Gastrocnemius medialis (tissue), 4 donors: ENCODE measurements around the gene ANKRD16. TPM values are rescaled to one million over a fixed set of nuclear protein-coding genes. Genes with fewer than 3 reads are reported as not detected.
"Not testable (repeated sequence)": the region's sequence is repeated elsewhere in the genome, so short reads cannot be mapped to it uniquely, and the experiment has no call there.

Experiments used
- ATAC-seq, 2 donors: fragments of 150-250 bp; one replicate each; pipeline ENCODE4 v1.9.1; 2016
- DNase-seq, 2 donors: peaks; one replicate each; pipeline ENCODE4 v3.0.0-alpha.2; 2019
- H3K27ac ChIP-seq, 4 donors: fragments of 200-600 bp; sonication (generic); 1 replicate in 1 of 4; 2 replicates in 3 of 4; pipeline ENCODE4 v1.5.1; 2016 to 2018; ENCODE audit warnings: mild to moderate bottlenecking in 2 of 4, moderate library complexity in 1 of 4
- H3K27me3 ChIP-seq, 3 donors: fragments of 200-600 bp; sonication (generic) in 2 of 3; 1 replicate in 1 of 3; 2 replicates in 2 of 3; pipeline versions ENCODE4 v1.5.1 to v1.6.0; 2016 to 2019; ENCODE audit warnings: mild to moderate bottlenecking in 1 of 3, moderate library complexity in 1 of 3
- H3K36me3 ChIP-seq, 2 donors: fragments of 200-600 bp; sonication (generic) in 1 of 2; one replicate each; pipeline ENCODE4 v1.5.1; 2017 to 2018
- H3K4me1 ChIP-seq, 2 donors: fragments of 200-600 bp; sonication (generic) in 1 of 2; one replicate each; pipeline ENCODE4 v1.5.1; 2016 to 2017; ENCODE audit warnings: mild to moderate bottlenecking in 2 of 2
- H3K4me3 ChIP-seq, 4 donors: fragments of 200-600 bp; sonication (generic) in 3 of 4; 1 replicate in 1 of 4; 2 replicates in 3 of 4; pipeline ENCODE4 v1.5.1; 2016 to 2019; ENCODE audit warnings: mild to moderate bottlenecking in 2 of 4
- H3K9me3 ChIP-seq, 3 donors: fragments of 200-600 bp; sonication (generic) in 2 of 3; 1 replicate in 1 of 3; 2 replicates in 2 of 3; pipeline ENCODE4 v1.5.1; 2016 to 2019
- CTCF ChIP-seq, 5 experiments: fragments of 450-650 bp in 3 of 5; fragments of 200-600 bp in 2 of 5; sonication (generic) in 2 of 5; IDR thresholded peaks in 4 of 5; conservative IDR thresholded peaks in 1 of 5; 1 replicate in 4 of 5; 2 replicates in 1 of 5; pipeline ENCODE4 v1.5.1; 2016 to 2019; ENCODE audit warnings: antibody characterized with exemption in 5 of 5, mild to moderate bottlenecking in 3 of 5, moderate library complexity in 3 of 5
- POLR2A ChIP-seq, 2 donors: fragments of 450-650 bp; IDR thresholded peaks; one replicate each; pipeline ENCODE4 v1.6.1; 2017; ENCODE audit warnings: antibody characterized with exemption in 2 of 2, mild to moderate bottlenecking in 2 of 2, moderate library complexity in 2 of 2
- in situ Hi-C, 4 donors: fragments of 200-750 bp; cut with MboI; loops; one replicate each; pipeline versions ENCODE4 v1.15.0 to v1.8.0; 2017; ENCODE audit warnings: low sequenced_read_pairs in 4 of 4
- intact Hi-C: fragments of 100-400 bp; cut with DNase I; formaldehyde crosslinking; loops from one replicate; pipeline ENCODE4 v1.15.1; 2023; ENCODE audit warnings: low total_unique reads
- total RNA-seq, 4 donors: library from RNA; depleted of rRNA; stranded (reverse); fragments of >200 nt; gene quantifications; one replicate each; pipeline versions ENCODE4 v1.1.0 to v1.2.3, GENCODE V29; 2016

ANKRD16 gene
- total RNA-seq, 4 donors from 2014 or later, result 1.4 to 5.4 (median 3.8) TPM

- in situ Hi-C loops, result loop anchor here (10.0 to 25.0 kb wide), 4 partner anchors 186 to 436 kb away; partner anchors contain the start of gene TASOR2 (in 4 of the 4)
- Histone ChIP-seq H3K4me1 (peaks cover 0 to 4% of the 10 kb centered on the region in 2 donors), H3K9me3 (no peaks in the 10 kb centered on the region), H3K27me3 (no peaks in the 10 kb centered on the region), H3K27ac (no peak overlapping the region), H3K36me3 (peaks cover 0 to 39% of the 10 kb centered on the region in 2 donors), H3K4me3 (no peak overlapping the region)
- TF ChIP-seq POLR2A (IDR thresholded peaks at IDR 0.05) (no peak), CTCF (IDR thresholded peaks at IDR 0.05 in 4 of 5, conservative IDR thresholded peaks at IDR 0.05 in 1 of 5) (peak; percentile 49 to 71 (median 69))
- DNase-seq (peak in 1 of 2 donors; percentile 52), ATAC-seq (peak; percentile 74 to 84)
- intact Hi-C loops, result loop anchor here (1.0 to 5.0 kb wide), 4 partner anchors 60 to 431 kb away; partner anchors contain the start of gene GDI2
These were observed 16.1 kb downstream of the ANKRD16 start for GRCh38 chr10:5873515-5873995.

- H3K4me1 ChIP-seq, result peaks cover 0 to 4% of the 10 kb centered on the region in 2 donors
- no peak overlapping the region for H3K27ac ChIP-seq
- peaks cover 0 to 20% of the 10 kb centered on the region in 2 donors for H3K36me3 ChIP-seq
- intact Hi-C loops (loop anchor here (5.0 kb wide), 2 partner anchors 239 to 429 kb away; no protein-coding TSS in a partner anchor), in situ Hi-C loops (loop anchor here (10.0 to 25.0 kb wide), 4 partner anchors 184 to 434 kb away; partner anchors contain the start of gene TASOR2 (in 4 of the 4))
- DNase-seq (no peak), ATAC-seq (no peak)
- no peaks in the 10 kb centered on the region for H3K27me3 ChIP-seq
- TF ChIP-seq CTCF (IDR thresholded peaks at IDR 0.05 in 4 of 5, conservative IDR thresholded peaks at IDR 0.05 in 1 of 5) (no peak), POLR2A (IDR thresholded peaks at IDR 0.05) (no peak)
- no peaks in the 10 kb centered on the region for H3K9me3 ChIP-seq
- no peak overlapping the region for H3K4me3 ChIP-seq
These were observed 18.1 kb downstream of the ANKRD16 start for GRCh38 chr10:5871596-5871995.

GRCh38 chr10:5869156-5869555 lies 20.5 kb downstream of the ANKRD16 start:
- no peaks in the 10 kb centered on the region for H3K27me3 ChIP-seq
- in situ Hi-C loops, result loop anchor here in 3 of 4 donors (25.0 kb wide), 2 partner anchors 182 to 432 kb away; partner anchors contain the start of gene TASOR2 (in 3 of the 3)
- ATAC-seq (no peak), DNase-seq (no peak)
- no peak overlapping the region for H3K27ac ChIP-seq
- peaks cover 0 to 4% of the 10 kb centered on the region in 2 donors for H3K4me1 ChIP-seq
- H3K4me3 ChIP-seq, result no peak overlapping the region
- no peak for TF ChIP-seq POLR2A (IDR thresholded peaks at IDR 0.05)
- TF ChIP-seq CTCF (IDR thresholded peaks at IDR 0.05 in 4 of 5, conservative IDR thresholded peaks at IDR 0.05 in 1 of 5), result no peak
- intact Hi-C loops, result no loop called here
- no peaks in the 10 kb centered on the region for H3K36me3 ChIP-seq
- no peaks in the 10 kb centered on the region for H3K9me3 ChIP-seq

- H3K36me3 ChIP-seq, H3K9me3 ChIP-seq, H3K4me1 ChIP-seq, ATAC-seq, H3K27ac ChIP-seq, DNase-seq, H3K4me3 ChIP-seq, intact Hi-C loops, H3K27me3 ChIP-seq: not testable (repeated sequence)
- in situ Hi-C loops, result loop anchor here in 3 of 4 donors (25.0 kb wide), 2 partner anchors 181 to 431 kb away; partner anchors contain the start of gene TASOR2 (in 3 of the 3)
These were observed 21.3 kb downstream of the ANKRD16 start for GRCh38 chr10:5868383-5868782.

- in situ Hi-C loops, result loop anchor here in 3 of 4 donors (25.0 kb wide), 2 partner anchors 180 to 430 kb away; partner anchors contain the start of gene TASOR2 (in 3 of the 3)
- H3K27ac ChIP-seq, DNase-seq, H3K4me3 ChIP-seq, H3K27me3 ChIP-seq, H3K4me1 ChIP-seq, intact Hi-C loops, ATAC-seq, H3K9me3 ChIP-seq, H3K36me3 ChIP-seq: not testable (repeated sequence)
These were observed 22.5 kb downstream of the ANKRD16 start for GRCh38 chr10:5867091-5867615.

GRCh38 chr10:5866451-5867081 lies 23.1 kb downstream of the ANKRD16 start:
- ATAC-seq, H3K36me3 ChIP-seq, H3K9me3 ChIP-seq, H3K27ac ChIP-seq, intact Hi-C loops, H3K27me3 ChIP-seq, H3K4me1 ChIP-seq, DNase-seq, H3K4me3 ChIP-seq: not testable (repeated sequence)
- in situ Hi-C loops, result loop anchor here in 3 of 4 donors (25.0 kb wide), 2 partner anchors 179 to 429 kb away; partner anchors contain the start of gene TASOR2 (in 3 of the 3)

GRCh38 chr10:5862981-5863685 lies 26.6 kb downstream of the ANKRD16 start:
- in situ Hi-C loops, result loop anchor here in 3 of 4 donors (25.0 kb wide), 2 partner anchors 176 to 426 kb away; partner anchors contain the start of gene TASOR2 (in 3 of the 3)
- H3K36me3 ChIP-seq, intact Hi-C loops, H3K9me3 ChIP-seq, DNase-seq, H3K4me3 ChIP-seq, H3K27ac ChIP-seq, H3K27me3 ChIP-seq, H3K4me1 ChIP-seq, ATAC-seq: not testable (repeated sequence)
